GM19395 (cell line): ENCODE results near the gene ARSH.
A peak's percentile ranks its signal among the peaks of the same experiment; 100 is the strongest.
"Not testable (repeated sequence)": the region's sequence is repeated elsewhere in the genome, so short reads cannot be mapped to it uniquely, and the experiment has no call there.

Experiments
- ATAC-seq: cut with Tn5 transposase; IDR thresholded peaks from one replicate; pipeline ENCODE4 v1.9.1; 2021; ENCODE audit warnings: mild to moderate bottlenecking, moderate library complexity; ENCODE audit not compliant: unreplicated experiment

ARSH gene

DNA sequence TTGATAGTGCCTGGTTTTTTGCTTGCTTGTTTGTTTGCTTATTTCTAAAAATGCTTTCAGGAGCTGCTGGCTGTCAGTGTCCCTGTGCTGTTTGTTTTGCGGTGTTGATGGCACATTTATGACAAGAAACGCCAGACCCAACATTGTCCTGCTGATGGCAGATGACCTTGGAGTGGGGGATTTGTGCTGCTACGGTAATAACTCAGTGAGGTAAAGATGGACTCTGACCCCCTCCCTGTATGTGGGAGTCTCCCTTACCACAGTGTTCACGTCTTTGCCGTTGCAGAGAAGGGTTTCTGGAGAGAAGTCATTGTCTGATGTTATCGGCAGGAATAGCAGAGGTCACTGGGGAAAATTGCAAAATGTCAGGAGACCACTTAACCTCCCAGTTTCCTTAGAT is at the start of gene ARSH:
TSS of gene ARSH (plus strand) at position 52 of the 400 bp plus-strand sequence. CDS start at position 119, 67 bp downstream.
- no peak for ATAC-seq

- ATAC-seq, result no peak
Observed at GRCh38 chrX:2958199-2958598, 48.1 kb upstream of the ARSH start.

DNA sequence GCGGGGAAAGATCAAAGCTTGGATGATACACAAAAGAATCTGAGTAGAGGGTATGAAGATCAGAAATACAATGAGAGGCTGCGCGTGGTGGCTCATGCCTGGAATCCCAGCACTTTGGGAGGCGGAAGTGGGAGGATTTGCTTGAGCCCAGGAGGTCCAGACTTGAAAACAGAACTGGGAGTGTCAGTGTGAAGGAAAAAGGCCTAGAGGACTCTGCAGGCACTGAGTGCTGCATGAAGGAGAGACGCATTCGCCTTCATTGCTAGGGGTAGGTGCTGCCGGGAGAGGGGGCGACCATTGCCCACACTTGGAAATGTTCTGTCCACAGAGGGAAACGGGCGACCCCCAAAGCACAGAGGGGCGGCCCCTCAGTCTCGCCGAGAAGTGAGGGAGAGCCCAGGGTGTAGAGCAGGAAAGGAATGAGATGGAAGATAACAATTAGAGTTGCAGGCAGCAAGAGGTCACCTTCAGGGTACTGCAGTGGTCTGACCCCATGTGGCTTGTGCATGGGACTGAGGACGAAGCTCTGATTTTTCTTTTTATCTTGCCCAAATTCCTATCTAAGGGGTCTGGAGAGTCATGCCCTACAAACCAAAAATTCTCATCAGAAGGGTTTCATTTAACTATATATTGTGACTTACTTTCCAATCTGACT is 45.4 kb upstream of the ARSH start:
- no peak for ATAC-seq

DNA sequence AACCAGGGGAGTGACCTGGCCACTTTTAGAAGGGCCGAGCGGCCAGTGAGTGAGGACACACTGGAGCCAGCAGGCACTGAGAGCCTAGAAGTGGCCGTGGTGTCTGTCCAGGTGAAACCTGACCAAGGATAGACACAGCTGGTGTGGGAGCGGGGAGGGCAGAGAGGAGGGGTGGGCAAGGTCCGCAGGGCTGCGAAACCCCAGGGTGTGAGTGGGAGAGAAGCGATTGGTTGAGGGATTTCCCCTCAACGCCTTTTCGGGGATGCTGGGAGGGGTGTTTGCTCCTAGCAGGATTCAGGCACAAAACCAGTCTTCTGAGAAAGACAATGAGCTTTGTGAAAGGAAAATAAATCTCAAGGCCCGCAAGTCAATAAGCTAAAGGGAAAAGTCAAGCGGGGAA is 44.0 kb upstream of the ARSH start:
- ATAC-seq, result no peak

GRCh38 chrX:2963449-2963848 is 42.9 kb upstream of the ARSH start:
- ATAC-seq, result not testable (repeated sequence)

DNA sequence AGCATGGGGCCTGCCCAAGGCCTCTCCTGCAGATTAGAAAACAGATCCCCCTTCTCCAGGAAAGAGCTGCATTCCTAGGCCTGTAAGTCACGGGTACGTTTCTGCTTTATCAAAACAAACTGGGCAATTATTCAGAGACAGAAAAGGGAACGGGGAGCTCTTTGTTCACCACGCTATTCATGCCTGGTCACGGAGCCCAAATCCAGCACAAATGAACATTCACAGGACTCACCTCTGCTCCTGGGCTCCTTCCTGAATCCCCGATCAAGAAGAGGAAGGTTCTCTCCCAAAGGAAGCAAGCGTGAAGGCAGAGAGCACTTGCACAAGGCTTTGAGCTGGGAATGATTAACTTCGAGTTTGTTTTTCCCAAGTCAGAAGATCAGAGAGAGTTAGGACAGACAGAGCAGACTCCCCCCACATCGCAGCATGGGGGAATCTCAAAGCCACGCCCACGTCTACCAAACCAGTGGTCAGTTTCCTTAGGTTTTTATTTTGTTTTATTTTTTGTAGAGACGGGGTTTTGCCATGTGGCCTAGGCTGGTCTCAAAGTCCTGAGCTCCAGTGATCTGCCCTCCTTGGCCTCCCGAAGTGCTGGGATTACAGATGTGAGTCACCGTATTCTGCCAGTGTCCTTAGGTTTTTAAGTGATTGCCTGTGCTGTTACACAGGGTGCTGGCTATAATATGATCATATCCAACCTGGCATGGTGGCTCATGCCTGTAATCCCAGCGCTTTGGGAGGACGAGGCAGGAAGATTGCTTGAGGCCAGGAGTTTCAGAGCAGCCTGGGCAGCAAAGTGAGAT is 42.2 kb upstream of the ARSH start:
- ATAC-seq, result not testable (repeated sequence)

DNA sequence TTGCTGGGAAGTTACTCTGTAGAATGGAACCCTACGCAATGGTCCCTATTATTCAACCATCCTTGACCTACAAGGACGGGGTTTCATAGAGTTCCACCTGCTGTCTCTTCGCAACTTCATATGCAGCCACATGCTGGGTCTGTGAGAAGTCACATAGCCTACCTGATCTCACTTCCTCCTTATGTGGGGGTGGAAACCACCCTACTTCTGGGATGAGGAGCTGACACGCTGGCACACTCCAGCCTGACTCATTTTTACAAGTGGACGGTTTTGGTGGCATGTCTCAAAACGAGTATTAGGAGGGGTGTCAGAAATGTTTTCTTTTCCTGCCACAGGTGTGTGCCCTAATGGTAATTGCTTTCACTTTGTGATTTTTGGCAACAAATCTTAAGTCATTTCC is 40.4 kb upstream of the ARSH start:
- ATAC-seq, result peak; percentile 67

DNA sequence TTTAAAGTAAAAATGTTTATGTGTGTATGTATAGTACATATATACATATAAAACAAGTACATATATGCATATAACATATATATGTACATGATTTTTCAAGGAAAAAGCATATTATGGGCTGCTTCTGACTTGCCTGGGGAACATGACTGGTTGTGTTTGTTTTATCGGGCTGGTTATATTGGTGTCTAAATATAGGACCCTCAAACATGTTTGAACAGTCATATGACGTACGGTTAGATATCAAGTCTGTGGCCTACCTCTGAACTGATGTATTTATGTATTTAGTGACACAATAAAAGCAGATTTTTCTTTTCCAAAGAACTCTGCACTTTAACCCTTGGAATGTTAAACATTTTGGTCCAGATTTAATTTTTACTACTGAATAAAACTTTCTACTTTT is 39.3 kb upstream of the ARSH start:
- no peak for ATAC-seq

- ATAC-seq, result no peak
Observed at GRCh38 chrX:2967584-2967983, 38.8 kb upstream of the ARSH start.

DNA sequence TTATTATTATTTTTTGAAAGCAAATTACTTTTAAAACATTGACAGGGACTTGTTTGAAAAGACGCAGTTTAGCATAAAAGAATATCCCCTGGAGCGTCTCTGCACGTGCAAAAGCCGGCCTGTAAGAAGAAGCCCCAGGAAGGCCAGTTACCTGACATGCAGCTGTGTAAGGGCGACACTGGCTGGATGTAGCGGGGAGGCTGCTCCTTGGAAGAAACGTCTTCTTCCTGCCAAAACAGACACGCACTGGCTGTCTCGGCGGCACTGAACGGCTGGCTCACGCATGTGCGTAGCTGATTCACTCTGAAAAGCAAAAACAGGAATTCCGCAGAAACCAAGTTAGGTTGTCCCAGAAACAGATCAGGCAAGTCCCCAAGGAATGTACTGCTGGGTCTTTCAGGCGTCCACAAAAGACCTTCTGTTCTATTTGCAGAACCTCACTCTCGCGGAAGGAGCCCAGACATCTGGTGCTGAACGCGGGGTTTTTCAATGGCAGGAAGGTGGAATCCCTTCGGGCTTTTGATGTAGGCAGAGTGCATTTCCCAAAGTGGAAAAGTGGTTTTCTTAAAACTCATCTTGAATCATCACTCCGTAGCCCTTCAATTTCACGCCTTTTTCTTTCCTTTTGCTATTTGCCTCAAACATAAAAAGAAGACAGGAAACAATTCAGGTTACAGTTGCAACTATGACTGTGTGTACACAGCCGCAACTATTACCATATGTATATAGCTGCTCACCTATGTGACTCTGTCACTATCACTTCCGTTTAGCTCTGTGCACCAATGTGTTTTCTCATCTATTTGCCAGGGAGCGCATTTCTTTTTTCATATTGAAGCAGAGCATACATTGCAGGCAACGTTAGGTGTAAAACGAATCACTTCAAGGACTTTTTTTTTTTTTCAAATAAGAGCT is 38.1 kb upstream of the ARSH start:
- ATAC-seq, result peak; percentile 59

- no peak for ATAC-seq
Observed at GRCh38 chrX:2969021-2969420, 37.3 kb upstream of the ARSH start.

DNA sequence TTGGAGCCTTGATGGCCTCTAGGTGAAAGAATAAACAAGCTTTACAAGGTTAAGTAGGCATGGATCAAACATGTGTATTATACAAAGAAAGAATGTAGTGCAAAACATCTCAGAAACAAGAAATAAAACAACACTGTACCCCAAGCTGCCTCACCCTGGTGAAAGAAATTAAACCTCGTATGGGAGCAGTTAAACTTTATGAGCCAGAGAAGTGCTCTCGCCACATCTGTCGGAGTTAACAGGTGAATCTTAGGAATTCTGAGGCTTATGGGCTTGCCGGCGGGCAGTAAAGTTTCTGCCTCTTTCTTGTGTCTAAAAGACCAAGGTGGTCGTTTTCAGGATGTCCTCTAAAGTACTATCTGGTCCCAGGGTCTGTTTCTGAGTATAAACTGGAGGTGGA is 34.0 kb upstream of the ARSH start:
- no peak for ATAC-seq

- no peak for ATAC-seq
Observed at GRCh38 chrX:2974961-2975360, 31.4 kb upstream of the ARSH start.

DNA sequence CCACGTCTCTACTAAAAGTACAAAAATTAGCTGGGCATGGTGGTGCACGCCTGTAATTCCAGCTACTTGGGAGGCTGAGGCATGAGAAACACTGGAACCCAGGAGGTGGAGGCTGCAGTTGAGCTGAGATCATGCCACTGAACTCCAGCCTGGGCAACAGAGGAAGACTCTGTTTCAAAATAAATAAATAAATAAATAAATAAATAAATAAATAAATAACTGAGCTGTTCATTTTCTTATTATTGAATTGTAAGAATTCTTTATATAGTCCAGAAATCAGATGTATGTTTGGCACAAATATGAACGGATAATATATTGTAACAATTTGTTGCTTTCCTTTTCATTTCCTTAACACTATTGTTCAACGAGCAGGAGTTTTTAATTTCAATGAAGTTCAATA is 27.7 kb upstream of the ARSH start:
- not testable (repeated sequence) for ATAC-seq

GRCh38 chrX:2984342-2984741 is 22.0 kb upstream of the ARSH start:
- ATAC-seq, result no peak

GRCh38 chrX:2989565-2989964 is 16.8 kb upstream of the ARSH start:
- ATAC-seq, result no peak

DNA sequence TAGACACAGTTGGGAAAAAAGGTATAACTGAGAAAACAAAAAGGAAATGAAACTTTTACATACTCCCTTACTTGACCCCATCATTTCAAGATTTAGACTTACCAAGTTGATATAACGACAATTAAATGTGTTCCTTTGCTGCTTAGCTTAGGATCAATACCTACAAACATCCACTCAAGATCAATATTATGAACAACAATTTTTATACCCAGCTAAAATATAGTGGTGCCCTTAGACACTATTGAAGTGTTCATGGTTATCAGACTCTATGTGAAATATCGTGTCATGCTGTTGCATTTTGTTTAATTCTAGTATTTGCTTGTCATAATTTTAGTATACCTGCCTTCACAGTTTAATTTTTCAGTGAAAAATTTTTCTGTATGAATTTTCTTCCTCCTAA is 4.2 kb downstream of the ARSH start:
- no peak for ATAC-seq

DNA sequence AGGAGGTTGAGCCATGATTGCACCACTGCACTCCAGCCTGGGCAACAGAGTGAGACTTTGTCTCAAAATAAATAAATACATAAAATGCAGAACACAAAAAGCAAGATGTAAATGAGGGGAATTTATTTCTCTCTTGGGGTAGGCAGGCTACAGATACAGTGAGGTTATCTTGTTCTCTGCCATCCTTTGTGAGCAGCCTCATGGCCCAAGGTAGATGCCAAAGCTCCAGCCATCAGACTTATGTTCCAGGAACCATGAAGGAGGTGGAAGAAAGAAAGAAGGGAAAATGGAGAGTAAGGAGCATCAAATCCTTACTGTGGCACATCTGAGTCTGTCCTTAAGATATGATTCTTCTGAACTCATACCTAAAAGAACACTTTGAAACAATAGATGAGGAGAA is 11.1 kb downstream of the ARSH start:
- ATAC-seq, result no peak

- ATAC-seq, result no peak
Observed at GRCh38 chrX:3024176-3024575, 17.8 kb downstream of the ARSH start.

GRCh38 chrX:3026074-3026815 is 19.9 kb downstream of the ARSH start:
- no peak for ATAC-seq

DNA sequence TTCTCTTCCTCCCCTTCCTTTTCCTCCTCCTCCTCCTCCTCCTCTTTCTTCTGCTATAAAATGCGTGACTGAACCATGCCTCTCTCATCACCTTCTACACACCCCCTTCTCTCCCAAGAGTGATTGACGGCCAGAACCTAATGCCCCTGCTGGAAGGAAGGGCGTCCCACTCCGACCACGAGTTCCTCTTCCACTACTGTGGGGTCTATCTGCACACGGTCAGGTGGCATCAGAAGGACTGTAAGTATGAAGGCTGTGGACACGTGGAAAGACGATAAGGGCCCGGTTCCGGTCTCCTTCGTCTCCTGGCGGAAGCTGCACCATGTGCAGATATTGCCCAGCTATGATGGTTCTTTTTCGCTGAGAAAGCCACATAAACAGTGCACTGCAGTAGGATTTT is 22.8 kb downstream of the ARSH start:
- ATAC-seq, result no peak
